Stimulated activated CD8-positive, alpha-beta memory T cell treated with anti-CD3 and anti-CD28 coated beads, Interleukin-7, amount 100 ng/mL, for 48 hours (primary cell): Measurements from ENCODE around the gene SNCB.

Source experiments
- DNase-seq, 2 donors: peaks; one replicate each; pipeline ENCODE4 v3.0.0-alpha.2; 2020; ENCODE audit warnings: low read depth in 1 of 2; ENCODE audit errors: extremely low read depth in 1 of 2

SNCB gene

DNA sequence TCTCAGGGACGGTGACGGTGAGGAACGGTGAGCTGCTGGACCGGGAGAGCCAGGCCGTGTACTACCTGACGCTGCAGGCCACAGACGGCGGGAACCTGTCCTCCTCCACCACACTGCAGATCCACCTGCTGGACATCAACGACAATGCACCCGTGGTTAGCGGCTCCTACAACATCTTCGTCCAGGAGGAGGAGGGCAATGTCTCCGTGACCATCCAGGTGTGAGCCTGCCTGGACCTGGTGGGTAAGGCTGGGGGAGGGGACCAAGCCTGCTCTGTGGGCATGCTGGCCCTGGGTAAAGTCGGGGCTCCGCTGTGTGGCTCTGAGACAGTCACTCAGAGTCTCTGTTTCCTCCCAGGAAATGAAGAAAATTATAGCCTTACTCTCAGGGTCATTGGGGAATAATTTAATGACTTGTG lies 51.9 kb downstream of the SNCB start:
- no peak for DNase-seq

DNA sequence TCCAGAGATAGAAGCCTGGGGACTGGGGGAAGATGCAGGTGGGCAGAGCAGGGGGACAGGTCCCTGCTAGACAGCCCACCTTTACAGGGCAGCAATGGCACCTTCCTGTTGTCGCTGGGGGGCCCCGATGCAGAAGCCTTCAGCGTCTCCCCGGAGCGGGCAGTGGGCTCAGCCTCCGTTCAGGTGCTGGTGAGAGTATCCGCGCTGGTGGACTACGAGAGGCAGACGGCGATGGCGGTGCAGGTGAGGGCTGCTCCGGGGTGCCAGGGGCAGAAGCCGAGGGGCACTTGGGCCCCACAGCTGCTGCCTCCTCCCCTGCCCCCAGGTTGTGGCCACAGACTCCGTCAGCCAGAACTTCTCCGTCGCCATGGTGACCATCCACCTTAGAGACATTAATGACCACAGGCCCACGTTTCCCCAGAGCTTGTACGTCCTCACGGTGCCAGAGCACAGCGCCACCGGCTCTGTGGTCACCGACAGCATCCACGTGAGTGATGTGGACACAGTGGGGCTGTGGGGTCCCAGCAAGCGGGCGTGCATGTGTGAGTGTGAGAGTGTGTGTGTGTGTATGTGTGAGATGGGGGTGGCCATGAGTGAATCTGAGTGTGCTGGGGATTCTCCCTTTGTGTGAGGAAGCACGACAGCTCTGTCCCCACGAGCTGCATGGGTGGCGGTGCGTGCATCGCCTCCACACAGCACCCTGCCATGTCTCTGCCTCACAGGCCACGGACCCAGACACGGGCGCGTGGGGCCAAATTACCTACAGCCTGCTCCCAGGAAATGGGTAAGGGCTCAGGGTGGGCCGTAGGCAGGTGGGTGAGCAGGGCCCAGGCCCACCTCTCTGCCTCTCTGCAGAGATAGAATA lies 52.8 kb downstream of the SNCB start:
- no peak for DNase-seq

DNA sequence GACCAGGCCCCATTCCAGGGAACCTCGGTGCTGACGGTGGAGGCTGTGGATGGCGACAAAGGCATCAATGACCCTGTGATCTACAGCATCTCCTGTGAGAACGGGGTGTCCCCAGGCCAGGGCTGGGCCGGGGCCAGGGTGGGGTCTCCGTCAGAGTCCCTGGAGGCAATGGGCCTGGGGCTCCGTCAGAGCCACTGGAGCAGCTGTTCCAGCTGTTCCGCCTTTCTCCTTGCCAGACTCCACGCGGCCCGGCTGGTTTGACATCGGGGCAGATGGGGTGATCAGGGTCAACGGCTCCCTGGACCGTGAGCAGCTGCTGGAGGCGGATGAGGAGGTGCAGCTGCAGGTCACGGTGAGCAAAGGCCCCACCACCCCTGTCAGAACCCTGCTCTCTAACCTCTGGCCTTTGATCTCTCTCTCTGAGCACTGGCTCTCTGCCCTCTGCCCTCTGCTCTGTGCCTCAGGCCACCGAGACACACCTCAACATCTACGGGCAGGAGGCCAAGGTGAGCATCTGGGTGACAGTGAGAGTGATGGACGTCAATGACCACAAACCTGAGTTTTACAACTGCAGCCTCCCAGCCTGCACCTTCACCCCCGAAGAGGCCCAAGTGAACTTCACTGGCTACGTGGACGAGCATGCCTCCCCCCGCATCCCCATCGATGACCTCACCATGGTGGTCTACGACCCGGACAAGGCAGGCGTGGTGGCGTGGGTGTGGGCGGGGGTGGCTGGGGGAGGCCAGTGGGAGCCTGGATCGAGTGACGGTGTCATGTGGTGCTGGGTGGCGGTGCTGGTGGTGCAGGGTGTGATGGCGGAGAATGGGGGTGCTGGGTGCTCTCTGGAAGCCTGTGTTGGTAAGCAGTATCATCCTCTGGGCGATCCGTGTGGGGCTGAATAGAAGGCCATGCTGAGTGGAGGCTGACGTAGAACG lies 54.6 kb downstream of the SNCB start:
- DNase-seq = no peak

- DNase-seq = no peak
These were observed 55.3 kb downstream of the SNCB start for GRCh38 chr5:176575066-176575465.

- DNase-seq = no peak
These were observed 56.1 kb downstream of the SNCB start for GRCh38 chr5:176574297-176574591.

DNA sequence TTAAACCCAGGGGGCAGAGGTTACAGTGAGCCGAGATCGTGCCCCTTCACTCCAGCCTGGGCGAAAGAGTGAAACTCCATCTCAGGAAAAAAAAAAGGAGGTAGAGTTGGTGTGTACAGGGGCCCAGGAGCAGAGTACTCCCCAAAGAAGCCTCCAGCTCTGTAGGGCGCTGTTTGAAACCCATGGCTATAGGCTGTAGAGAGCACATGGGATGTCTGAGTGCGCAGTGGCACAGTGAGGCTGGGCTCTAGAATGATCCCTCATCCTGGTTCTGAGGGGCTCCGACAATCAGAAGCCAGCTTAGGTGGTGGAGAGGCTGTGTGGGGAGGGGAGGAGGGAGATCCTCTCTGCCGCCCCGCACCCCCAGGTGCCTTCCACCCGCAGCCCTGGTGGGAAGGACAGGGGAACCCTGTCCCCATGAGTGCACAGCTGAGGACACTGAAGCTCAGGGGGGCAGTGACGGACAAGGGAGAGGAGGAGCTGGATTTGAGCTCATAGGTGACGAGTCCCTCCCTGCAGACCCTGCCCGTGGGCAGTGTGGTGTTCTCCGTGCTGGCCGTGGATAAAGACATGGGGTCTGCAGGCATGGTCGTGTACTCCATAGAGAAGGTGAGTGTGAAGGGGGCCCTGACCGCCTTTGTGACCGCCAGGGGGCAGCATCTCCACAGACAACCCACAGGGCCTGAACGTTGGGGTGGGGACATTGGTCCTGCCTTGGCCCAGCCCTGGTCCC lies 56.6 kb downstream of the SNCB start:
- peak; percentile 46 to 64 for DNase-seq
